Thyroid gland (tissue), 4 donors: Measurements from ENCODE around the gene SMIM26. TPM values are rescaled to one million over a fixed set of nuclear protein-coding genes. Genes with fewer than 3 reads are reported as not detected.
A peak's percentile ranks its signal among the peaks of the same experiment; 100 is the strongest.

Source experiments
- DNase-seq, 2 donors: peaks; one replicate each; pipeline ENCODE4 v3.0.0-alpha.2; 2019
- H3K27ac ChIP-seq, 3 donors: fragments of 200-600 bp; sonication (generic); 1 replicate in 2 of 3; 2 replicates in 1 of 3; pipeline ENCODE4 v1.5.1; 2016 to 2019; ENCODE audit warnings: mild to moderate bottlenecking in 1 of 3, moderate library complexity in 1 of 3
- H3K27me3 ChIP-seq: fragments of 200-600 bp; sonication (generic); one replicate; pipeline ENCODE4 v1.5.1; 2019
- H3K36me3 ChIP-seq, 2 donors: fragments of 200-600 bp; sonication (generic); one replicate each; pipeline ENCODE4 v1.5.1; 2016 to 2019
- H3K4me1 ChIP-seq, 2 donors: fragments of 200-600 bp; sonication (generic); one replicate each; pipeline ENCODE4 v1.5.1; 2017 to 2019
- H3K4me3 ChIP-seq, 3 donors: fragments of 200-600 bp; sonication (generic); replicated peaks in 1 of 3; 1 replicate in 2 of 3; 2 replicates in 1 of 3; pipeline ENCODE4 v1.5.1; 2016; ENCODE audit warnings: mild to moderate bottlenecking in 1 of 3
- H3K9me3 ChIP-seq: fragments of 200-600 bp; sonication (generic); one replicate; pipeline ENCODE4 v1.5.1; 2017
- POLR2A ChIP-seq, 2 donors: fragments of 450-650 bp; IDR thresholded peaks; one replicate each; pipeline ENCODE4 v1.6.1; 2017; ENCODE audit warnings: antibody characterized with exemption in 2 of 2, mild to moderate bottlenecking in 2 of 2, moderate library complexity in 1 of 2
- WGBS, 2 donors: methylation state at CpG; one replicate each; pipeline ENCODE4 v1.1.5; 2017; 5-methylcytosine and 5-hydroxymethylcytosine counted together
- intact Hi-C: fragments of 100-400 bp; cut with DNase I; formaldehyde crosslinking; loops from one replicate; pipeline ENCODE4 v1.15.1; 2023
- total RNA-seq, 4 donors: library from RNA; depleted of rRNA; stranded (reverse); fragments of >200 nt; gene quantifications; one replicate each; pipeline ENCODE4 v1.2.3, GENCODE V29; 2016
- TF ChIP-seq, protein P1 (sequence below), 6 experiments: fragments of 200-600 bp in 3 of 6; fragments of 450-650 bp in 3 of 6; sonication (generic) in 3 of 6; IDR thresholded peaks; one replicate each; pipeline ENCODE4 v1.5.1; 2016 to 2019; ENCODE audit warnings: antibody characterized with exemption in 6 of 6, mild to moderate bottlenecking in 2 of 6, inconsistent platforms in 1 of 6, moderate library complexity in 1 of 6

Gene SMIM26
- total RNA-seq, 4 donors from 2014 or later = 113 to 243 (median 132) TPM

GRCh38 chr20:18577942-18578341, 10.7 kb downstream of the SMIM26 start:
- intact Hi-C loops = loop anchor here (10.0 kb wide), 1 partner anchor 217 kb away; no protein-coding TSS in a partner anchor
- no peak for TF ChIP-seq POLR2A (IDR thresholded peaks at IDR 0.05)
- TF ChIP-seq, protein P1, sequence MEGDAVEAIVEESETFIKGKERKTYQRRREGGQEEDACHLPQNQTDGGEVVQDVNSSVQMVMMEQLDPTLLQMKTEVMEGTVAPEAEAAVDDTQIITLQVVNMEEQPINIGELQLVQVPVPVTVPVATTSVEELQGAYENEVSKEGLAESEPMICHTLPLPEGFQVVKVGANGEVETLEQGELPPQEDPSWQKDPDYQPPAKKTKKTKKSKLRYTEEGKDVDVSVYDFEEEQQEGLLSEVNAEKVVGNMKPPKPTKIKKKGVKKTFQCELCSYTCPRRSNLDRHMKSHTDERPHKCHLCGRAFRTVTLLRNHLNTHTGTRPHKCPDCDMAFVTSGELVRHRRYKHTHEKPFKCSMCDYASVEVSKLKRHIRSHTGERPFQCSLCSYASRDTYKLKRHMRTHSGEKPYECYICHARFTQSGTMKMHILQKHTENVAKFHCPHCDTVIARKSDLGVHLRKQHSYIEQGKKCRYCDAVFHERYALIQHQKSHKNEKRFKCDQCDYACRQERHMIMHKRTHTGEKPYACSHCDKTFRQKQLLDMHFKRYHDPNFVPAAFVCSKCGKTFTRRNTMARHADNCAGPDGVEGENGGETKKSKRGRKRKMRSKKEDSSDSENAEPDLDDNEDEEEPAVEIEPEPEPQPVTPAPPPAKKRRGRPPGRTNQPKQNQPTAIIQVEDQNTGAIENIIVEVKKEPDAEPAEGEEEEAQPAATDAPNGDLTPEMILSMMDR (IDR thresholded peaks at IDR 0.05) = no peak

DNA sequence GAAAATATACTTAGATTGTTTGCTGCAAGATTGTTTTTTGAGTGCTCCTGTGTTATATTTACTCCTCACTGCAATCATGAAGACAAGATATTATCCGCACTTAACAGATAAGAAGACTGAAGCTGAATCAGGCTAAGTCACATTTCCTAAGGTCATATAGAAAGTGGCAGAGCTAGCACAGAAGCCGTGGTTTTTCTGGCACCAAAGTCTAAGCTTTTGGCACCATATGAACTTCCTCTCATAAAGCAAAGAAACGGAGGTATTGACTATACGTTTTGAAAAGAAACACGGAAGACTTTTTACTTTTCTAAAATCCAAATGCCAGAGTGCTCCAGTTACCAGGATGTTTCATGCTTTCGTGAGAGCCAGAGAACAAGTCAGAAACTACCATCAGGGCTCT, 11.3 kb downstream of the SMIM26 start:
- Histone ChIP-seq H3K9me3 (no peaks in the 10 kb centered on the region), H3K27me3 (no peaks in the 10 kb centered on the region), H3K36me3 (no peaks in the 10 kb centered on the region), H3K4me3 (no peak overlapping the region), H3K4me1 (no peaks in the 10 kb centered on the region), H3K27ac (no peak overlapping the region)
- TF ChIP-seq, protein P1 (IDR thresholded peaks at IDR 0.05) = no peak
- TF ChIP-seq POLR2A (IDR thresholded peaks at IDR 0.05) = no peak
- intact Hi-C loops = loop anchor here (10.0 kb wide), 1 partner anchor 216 kb away; no protein-coding TSS in a partner anchor
- WGBS, 2 donors = 78 to 88% methylated on average over 6 of the region's 6 CpGs
- DNase-seq = no peak

More at GRCh38 chr20:18577942-18578341, 10.7 kb downstream of the SMIM26 start:
- H3K36me3 ChIP-seq = no peaks in the 10 kb centered on the region
- WGBS, 2 donors = 71 to 93% methylated on average over 6 of the region's 6 CpGs
- DNase-seq = no peak
- H3K9me3 ChIP-seq = no peaks in the 10 kb centered on the region
- no peak overlapping the region for H3K4me3 ChIP-seq
- no peak overlapping the region for H3K27ac ChIP-seq
- H3K4me1 ChIP-seq = no peaks in the 10 kb centered on the region
- H3K27me3 ChIP-seq = no peaks in the 10 kb centered on the region

GRCh38 chr20:18580012-18580411, 12.8 kb downstream of the SMIM26 start:
- Histone ChIP-seq H3K4me1 (peaks cover 4 to 7% of the 10 kb centered on the region in 2 donors), H3K27ac (no peak overlapping the region), H3K4me3 (no peak overlapping the region), H3K36me3 (no peaks in the 10 kb centered on the region), H3K27me3 (no peaks in the 10 kb centered on the region), H3K9me3 (no peaks in the 10 kb centered on the region)
- DNase-seq = no peak
- 89 to 90% methylated on average over 4 of the region's 4 CpGs for WGBS, 2 donors
- intact Hi-C loops = loop anchor here (10.0 kb wide), 1 partner anchor 75 kb away; the partner anchor contains the start of gene SEC23B
- TF ChIP-seq, protein P1 (IDR thresholded peaks at IDR 0.05) = no peak
- TF ChIP-seq POLR2A (IDR thresholded peaks at IDR 0.05) = no peak

DNA sequence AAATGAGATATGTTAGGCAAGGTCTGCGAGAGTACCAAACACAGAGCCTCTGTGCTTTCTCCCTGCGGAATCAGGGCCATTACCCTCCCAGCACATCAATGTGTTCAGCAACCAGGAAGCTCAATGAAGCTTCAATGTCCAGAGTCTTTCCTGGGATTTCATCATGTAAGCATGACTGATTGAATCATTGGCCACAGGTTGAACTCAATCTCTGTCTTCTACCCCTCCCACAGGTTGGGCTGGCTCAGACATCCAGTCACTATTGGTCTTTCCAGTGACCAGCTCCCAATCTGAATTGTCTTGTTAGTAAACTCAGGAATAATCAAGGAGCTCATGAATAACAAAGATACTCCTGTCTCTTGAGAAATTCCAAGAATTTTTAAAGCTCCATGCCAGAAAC, 17.9 kb downstream of the SMIM26 start:
- WGBS, 2 donors = 84 to 94% methylated on average over 2 of the region's 2 CpGs
- Histone ChIP-seq H3K4me3 (no peak overlapping the region), H3K4me1 (peaks cover 12 to 13% of the 10 kb centered on the region in 2 donors), H3K36me3 (no peaks in the 10 kb centered on the region), H3K27me3 (no peaks in the 10 kb centered on the region), H3K27ac (peak overlapping the region; percentile 30 to 67 (median 37)), H3K9me3 (no peaks in the 10 kb centered on the region)
- TF ChIP-seq, protein P1 (IDR thresholded peaks at IDR 0.05) = no peak
- TF ChIP-seq POLR2A (IDR thresholded peaks at IDR 0.05) = no peak
- DNase-seq = peak; percentile 14 to 44
- intact Hi-C loops = loop anchor here (10.0 kb wide), 1 partner anchor 80 kb away; the partner anchor contains the start of gene SEC23B
